GM18907 (cell line): ENCODE measurements around the gene ZNF365.
A peak's percentile ranks its signal among the peaks of the same experiment; 100 is the strongest.
"Not testable (repeated sequence)": the region's sequence is repeated elsewhere in the genome, so short reads cannot be mapped to it uniquely, and the experiment has no call there.

Experiments
- ATAC-seq: cut with Tn5 transposase; IDR thresholded peaks from one replicate; pipeline ENCODE4 v1.9.1; 2021; ENCODE audit warnings: mild to moderate bottlenecking, moderate library complexity; ENCODE audit not compliant: unreplicated experiment

The ZNF365 gene

GRCh38 chr10:62410934-62411333, 36.8 kb downstream of the ZNF365 start:
- ATAC-seq, result not testable (repeated sequence)

GRCh38 chr10:62413048-62413447, 38.9 kb downstream of the ZNF365 start:
- ATAC-seq, result no peak

- no peak for ATAC-seq
Observed at GRCh38 chr10:62413652-62414051, 39.5 kb downstream of the ZNF365 start.

- no peak for ATAC-seq
Observed at GRCh38 chr10:62414359-62414758, 40.2 kb downstream of the ZNF365 start.

- no peak for ATAC-seq
Observed at GRCh38 chr10:62422068-62422590, 48.0 kb downstream of the ZNF365 start.

- no peak for ATAC-seq
Observed at GRCh38 chr10:62424026-62424425, 49.9 kb downstream of the ZNF365 start.

GRCh38 chr10:62426086-62426485, 51.9 kb downstream of the ZNF365 start:
- no peak for ATAC-seq

GRCh38 chr10:62426600-62426999, 52.4 kb downstream of the ZNF365 start:
- no peak for ATAC-seq

GRCh38 chr10:62430881-62431280, 56.7 kb downstream of the ZNF365 start:
- no peak for ATAC-seq

- ATAC-seq, result peak; percentile 97
Observed at GRCh38 chr10:62433181-62433692, 59.1 kb downstream of the ZNF365 start.

GRCh38 chr10:62433901-62434300, 59.7 kb downstream of the ZNF365 start:
- ATAC-seq, result no peak

GRCh38 chr10:62437696-62438095, 63.5 kb downstream of the ZNF365 start:
- peak; percentile 58 for ATAC-seq

GRCh38 chr10:62442006-62442405, 67.8 kb downstream of the ZNF365 start:
- no peak for ATAC-seq

- no peak for ATAC-seq
Observed at GRCh38 chr10:62442894-62443669, 68.9 kb downstream of the ZNF365 start.

GRCh38 chr10:62443866-62444265, 69.7 kb downstream of the ZNF365 start:
- no peak for ATAC-seq

GRCh38 chr10:62446627-62447026, 72.5 kb downstream of the ZNF365 start:
- ATAC-seq, result no peak

- no peak for ATAC-seq
Observed at GRCh38 chr10:62450912-62451610, 76.9 kb downstream of the ZNF365 start.

- ATAC-seq, result no peak
Observed at GRCh38 chr10:62451611-62451975, 77.4 kb downstream of the ZNF365 start.
